Keratinocyte (primary cell): ENCODE measurements around the gene ZFYVE28. TPM values are rescaled to one million over a fixed set of nuclear protein-coding genes. Genes with fewer than 3 reads are reported as not detected.

Experiments used
- DNase-seq: peaks from one replicate; pipeline ENCODE4 v3.0.0-alpha.2; 2011; ENCODE audit warnings: low read depth, missing footprints, low spot score
- FAIRE-seq: peaks from 2 replicates; lab custom pipeline; 2011; peaks lifted over from hg19 to GRCh38; lab: Jason Lieb, UNC
- H2AFZ ChIP-seq: 2 replicates; pipeline ENCODE4 v1.6.0; 2012; ENCODE audit warnings: low read length, control low read depth, inconsistent platforms; ENCODE audit not compliant: control insufficient read depth
- H3K27ac ChIP-seq: 2 replicates; pipeline ENCODE4 v1.5.1; 2011; ENCODE audit warnings: low read length; ENCODE audit not compliant: control insufficient read depth, insufficient read depth
- H3K27me3 ChIP-seq: 3 replicates; pipeline ENCODE4 v1.6.0; 2011; ENCODE audit warnings: low read length; ENCODE audit not compliant: control insufficient read depth, insufficient read depth; ENCODE audit errors: extremely low read depth
- H3K36me3 ChIP-seq, 2 experiments: 2 replicates in 1 of 2; 3 replicates in 1 of 2; pipeline ENCODE4 v1.5.1; 2011; ENCODE audit warnings: low read length in 2 of 2, mild to moderate bottlenecking in 1 of 2; ENCODE audit not compliant: control insufficient read depth in 2 of 2, insufficient read depth in 2 of 2; ENCODE audit errors: extremely low read depth in 1 of 2
- H3K4me1 ChIP-seq: 3 replicates; pipeline ENCODE4 v1.5.1; 2011; ENCODE audit warnings: low read length; ENCODE audit not compliant: control insufficient read depth, insufficient read depth; ENCODE audit errors: extremely low read depth
- H3K4me2 ChIP-seq: 3 replicates; pipeline ENCODE4 v1.6.0; 2011; ENCODE audit warnings: low read depth, low read length; ENCODE audit not compliant: control insufficient read depth, insufficient read depth; ENCODE audit errors: extremely low read depth
- H3K4me3 ChIP-seq, 3 experiments: fragments of 200-600 bp in 1 of 3; sonication (generic) in 1 of 3; 2 replicates in 2 of 3; 3 replicates in 1 of 3; pipeline ENCODE4 v1.5.1; 2011 to 2016; ENCODE audit warnings: low read length in 3 of 3, mild to moderate bottlenecking in 3 of 3, control low read depth in 2 of 3, inconsistent platforms in 1 of 3, low read depth in 1 of 3, mixed read lengths in 1 of 3, mixed run types in 1 of 3, moderate library complexity in 1 of 3; ENCODE audit not compliant: control insufficient read depth in 2 of 3, insufficient read depth in 2 of 3; ENCODE audit errors: extremely low read depth in 1 of 3
- H3K79me2 ChIP-seq: 2 replicates; pipeline ENCODE4 v1.6.0; 2012; ENCODE audit warnings: low read length; ENCODE audit not compliant: control insufficient read depth, insufficient read depth
- H3K9ac ChIP-seq: 3 replicates; pipeline ENCODE4 v1.6.0; 2011; ENCODE audit warnings: low read length; ENCODE audit not compliant: control insufficient read depth, insufficient read depth; ENCODE audit errors: extremely low read depth
- H3K9me1 ChIP-seq: 3 replicates; pipeline ENCODE4 v1.6.0; 2011; ENCODE audit warnings: low read length; ENCODE audit not compliant: control insufficient read depth, insufficient read depth; ENCODE audit errors: extremely low read depth
- H3K9me3 ChIP-seq: 2 replicates; pipeline ENCODE4 v1.5.1; 2012; ENCODE audit warnings: low read depth, low read length; ENCODE audit not compliant: control insufficient read depth
- H4K20me1 ChIP-seq: 3 replicates; pipeline ENCODE4 v1.6.0; 2011; ENCODE audit warnings: low read length; ENCODE audit not compliant: control insufficient read depth, insufficient read depth; ENCODE audit errors: extremely low read depth
- EZH2 ChIP-seq: IDR thresholded peaks from one replicate; pipeline ENCODE4 v1.6.1; 2012; ENCODE audit warnings: inconsistent platforms, mild to moderate bottlenecking, low read length, moderate library complexity
- dilution Hi-C: fragments of 300-500 bp; cut with MboI; formaldehyde crosslinking; loops from one replicate; pipeline ENCODE4 v1.7.0; 2020; ENCODE audit warnings: low sequenced_read_pairs; ENCODE audit not compliant: extremely low pct_ligation_motif_present
- polyA plus RNA-seq, 5 experiments: library from polyadenylated mRNA; depleted of rRNA in 3 of 5; stranded (reverse) in 3 of 5; stranded (forward) in 1 of 5; unstranded in 1 of 5; fragments of >200 nt; gene quantifications; 1 replicate in 1 of 5; 2 replicates in 3 of 5; 3 replicates in 1 of 5; pipeline versions ENCODE4 v1.2.1 to v1.2.3, GENCODE V29; 2011 to 2012; ENCODE audit warnings: missing spikeins in 2 of 5, low read depth in 1 of 5, low replicate concordance in 1 of 5
- TF ChIP-seq, protein P1 (sequence below), 3 experiments: IDR thresholded peaks in 1 of 3; conservative IDR thresholded peaks in 1 of 3; optimal IDR thresholded peaks in 1 of 3; 2 replicates in 2 of 3; 3 replicates in 1 of 3; pipeline versions ENCODE3 to v1.5.1; 2011; ENCODE audit warnings: low read length in 3 of 3, mild to moderate bottlenecking in 3 of 3, moderate library complexity in 2 of 3, control low read depth in 1 of 3, inconsistent platforms in 1 of 3; ENCODE audit not compliant: insufficient read depth in 2 of 3; ENCODE audit errors: extremely low read depth in 1 of 3

ZFYVE28 gene
- polyA plus RNA-seq, 1 donor (not counting 4 experiments of a cell fraction or from before 2014, with no cell fraction given), result 0.33 TPM

DNA sequence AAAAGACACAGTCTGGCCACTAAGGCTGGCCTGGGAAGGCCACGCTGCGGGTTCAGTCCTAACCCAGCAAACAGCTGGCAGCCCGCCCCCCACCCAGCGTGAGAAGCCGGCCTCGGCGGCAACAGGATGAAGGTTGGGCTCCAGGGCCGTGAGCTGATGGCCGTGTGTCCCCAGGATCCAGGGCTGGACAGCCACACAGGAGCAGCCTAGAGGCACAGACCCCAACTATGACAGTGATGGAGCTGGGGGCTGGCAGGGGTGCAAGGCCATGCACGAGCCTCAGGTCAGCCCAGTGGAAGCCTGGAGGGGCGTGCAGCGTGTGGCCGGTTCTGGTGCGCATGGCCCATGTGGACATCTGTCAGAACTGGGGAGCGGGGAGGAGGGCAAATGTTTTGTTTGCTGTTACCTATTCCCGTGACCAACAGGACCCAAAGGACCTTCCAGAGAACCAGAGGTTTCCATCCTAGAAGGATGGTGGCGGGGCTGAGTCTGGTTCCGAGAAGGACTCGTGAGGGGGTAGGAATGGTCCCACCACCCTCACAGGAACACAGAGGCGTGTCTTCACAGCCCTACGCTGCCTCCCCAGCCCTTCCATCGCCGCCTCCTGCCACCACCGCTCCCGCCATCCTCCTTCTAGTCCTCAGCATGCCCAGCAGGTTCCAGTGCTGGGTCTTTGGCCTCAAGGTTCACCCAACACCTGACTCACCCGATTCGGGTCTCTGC, 46.5 kb downstream of the ZFYVE28 start:
- H3K9me1 ChIP-seq, result no peaks in the 10 kb centered on the region
- no peaks in the 10 kb centered on the region for H3K4me1 ChIP-seq
- H3K9ac ChIP-seq, result no peak overlapping the region
- H2AFZ ChIP-seq, result no peak overlapping the region
- H3K9me3 ChIP-seq, result peaks cover 2% of the 10 kb centered on the region
- H3K4me2 ChIP-seq, result no peak overlapping the region
- no peak overlapping the region for H3K27ac ChIP-seq
- H3K36me3 ChIP-seq, result no peaks in the 10 kb centered on the region
- H3K27me3 ChIP-seq, result peaks cover 5% of the 10 kb centered on the region
- DNase-seq (no peak), FAIRE-seq (no peak)
- no peak overlapping the region for H3K4me3 ChIP-seq
- no peak for TF ChIP-seq EZH2
- TF ChIP-seq, protein P1, sequence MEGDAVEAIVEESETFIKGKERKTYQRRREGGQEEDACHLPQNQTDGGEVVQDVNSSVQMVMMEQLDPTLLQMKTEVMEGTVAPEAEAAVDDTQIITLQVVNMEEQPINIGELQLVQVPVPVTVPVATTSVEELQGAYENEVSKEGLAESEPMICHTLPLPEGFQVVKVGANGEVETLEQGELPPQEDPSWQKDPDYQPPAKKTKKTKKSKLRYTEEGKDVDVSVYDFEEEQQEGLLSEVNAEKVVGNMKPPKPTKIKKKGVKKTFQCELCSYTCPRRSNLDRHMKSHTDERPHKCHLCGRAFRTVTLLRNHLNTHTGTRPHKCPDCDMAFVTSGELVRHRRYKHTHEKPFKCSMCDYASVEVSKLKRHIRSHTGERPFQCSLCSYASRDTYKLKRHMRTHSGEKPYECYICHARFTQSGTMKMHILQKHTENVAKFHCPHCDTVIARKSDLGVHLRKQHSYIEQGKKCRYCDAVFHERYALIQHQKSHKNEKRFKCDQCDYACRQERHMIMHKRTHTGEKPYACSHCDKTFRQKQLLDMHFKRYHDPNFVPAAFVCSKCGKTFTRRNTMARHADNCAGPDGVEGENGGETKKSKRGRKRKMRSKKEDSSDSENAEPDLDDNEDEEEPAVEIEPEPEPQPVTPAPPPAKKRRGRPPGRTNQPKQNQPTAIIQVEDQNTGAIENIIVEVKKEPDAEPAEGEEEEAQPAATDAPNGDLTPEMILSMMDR (optimal IDR thresholded peaks at IDR 0.05 in 1 of 3, IDR thresholded peaks at IDR 0.05 in 1 of 3, conservative IDR thresholded peaks at IDR 0.05 in 1 of 3; ENCODE audit: extremely low read depth in 1 of 3, insufficient read depth in 2 of 3, low read length in 3 of 3), result no peak
- no peaks in the 10 kb centered on the region for H3K79me2 ChIP-seq
- no peaks in the 10 kb centered on the region for H4K20me1 ChIP-seq
- dilution Hi-C loops, result no loop called here

DNA sequence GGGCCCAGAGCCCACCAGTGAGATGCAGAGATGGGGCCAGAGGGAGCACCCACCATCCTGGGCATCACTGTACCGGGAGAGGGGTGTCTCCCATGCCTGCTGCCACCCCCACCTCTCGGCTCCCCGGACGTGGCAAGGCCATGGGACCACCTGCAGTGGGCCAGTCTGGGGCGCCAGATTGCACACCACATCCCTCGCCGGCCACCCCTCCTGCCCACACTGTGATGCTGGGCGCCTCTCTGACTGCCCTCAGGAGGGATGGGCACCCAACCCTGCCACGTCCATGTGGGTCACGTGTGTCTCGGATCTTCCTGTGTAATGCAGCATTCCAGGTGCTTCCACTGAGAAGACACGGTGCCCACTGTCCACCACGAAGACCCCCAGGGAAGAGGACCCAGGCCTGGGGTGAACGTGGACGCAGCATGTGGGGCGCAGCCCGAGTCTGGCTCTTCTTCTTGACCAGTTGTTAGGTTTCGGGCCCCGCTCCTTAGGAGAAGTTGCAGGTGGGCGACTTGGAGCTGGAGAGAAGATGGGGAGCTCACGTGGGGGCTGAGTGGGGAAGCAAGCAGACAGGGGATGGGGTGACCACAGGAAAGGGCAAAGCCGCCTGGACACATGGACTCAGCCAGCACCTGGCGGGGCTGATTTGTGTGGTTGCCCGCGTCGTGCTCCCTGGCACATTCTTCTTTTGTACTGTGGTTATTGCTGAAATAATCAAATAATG, 47.7 kb downstream of the ZFYVE28 start:
- no peaks in the 10 kb centered on the region for H3K79me2 ChIP-seq
- H3K4me2 ChIP-seq, result no peak overlapping the region
- dilution Hi-C loops, result no loop called here
- no peaks in the 10 kb centered on the region for H4K20me1 ChIP-seq
- H3K4me3 ChIP-seq, result no peak overlapping the region
- H3K9ac ChIP-seq, result no peak overlapping the region
- H2AFZ ChIP-seq, result no peak overlapping the region
- no peaks in the 10 kb centered on the region for H3K36me3 ChIP-seq
- FAIRE-seq, result no peak
- no peak overlapping the region for H3K27ac ChIP-seq
- no peak for DNase-seq
- peaks cover 10% of the 10 kb centered on the region for H3K27me3 ChIP-seq
- H3K9me1 ChIP-seq, result no peaks in the 10 kb centered on the region
- no peaks in the 10 kb centered on the region for H3K4me1 ChIP-seq
- TF ChIP-seq, protein P1 (optimal IDR thresholded peaks at IDR 0.05 in 1 of 3, IDR thresholded peaks at IDR 0.05 in 1 of 3, conservative IDR thresholded peaks at IDR 0.05 in 1 of 3; ENCODE audit: extremely low read depth in 1 of 3, insufficient read depth in 2 of 3, low read length in 3 of 3), result no peak
- TF ChIP-seq EZH2, result no peak
- peaks cover 2% of the 10 kb centered on the region for H3K9me3 ChIP-seq
